Measurements from ENCODE around the gene HMCN2. TPM values are rescaled to one million over a fixed set of nuclear protein-coding genes. Genes with fewer than 3 reads are reported as not detected.

Gene HMCN2
- polyA plus RNA-seq, 2 of the 4 experiments (the other 2 are of a cell fraction) = 0.01 TPM; not detected in 1

DNA sequence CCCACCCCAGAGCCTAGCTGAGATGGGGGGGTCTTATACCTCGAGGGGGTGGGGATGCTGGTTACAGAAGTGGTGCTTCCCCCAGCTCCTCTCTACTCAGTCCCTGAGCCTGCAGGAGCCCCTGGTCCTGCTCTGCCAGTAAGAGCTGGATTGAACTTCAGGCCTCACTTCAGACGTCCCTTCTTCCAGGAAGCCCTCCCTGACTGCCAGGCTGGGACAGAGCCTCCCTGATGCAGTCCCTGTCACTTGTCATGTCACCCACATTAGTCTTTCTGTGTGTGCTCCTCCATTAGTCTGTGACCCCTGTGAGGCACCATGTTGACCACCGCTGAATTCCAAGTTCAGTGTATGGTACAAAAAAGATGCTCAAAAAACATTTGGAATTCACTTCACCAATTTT is 100.5 kb downstream of the HMCN2 start:
- POLR2A ChIA-PET = no interaction called here
- ATAC-seq = no peak

DNA sequence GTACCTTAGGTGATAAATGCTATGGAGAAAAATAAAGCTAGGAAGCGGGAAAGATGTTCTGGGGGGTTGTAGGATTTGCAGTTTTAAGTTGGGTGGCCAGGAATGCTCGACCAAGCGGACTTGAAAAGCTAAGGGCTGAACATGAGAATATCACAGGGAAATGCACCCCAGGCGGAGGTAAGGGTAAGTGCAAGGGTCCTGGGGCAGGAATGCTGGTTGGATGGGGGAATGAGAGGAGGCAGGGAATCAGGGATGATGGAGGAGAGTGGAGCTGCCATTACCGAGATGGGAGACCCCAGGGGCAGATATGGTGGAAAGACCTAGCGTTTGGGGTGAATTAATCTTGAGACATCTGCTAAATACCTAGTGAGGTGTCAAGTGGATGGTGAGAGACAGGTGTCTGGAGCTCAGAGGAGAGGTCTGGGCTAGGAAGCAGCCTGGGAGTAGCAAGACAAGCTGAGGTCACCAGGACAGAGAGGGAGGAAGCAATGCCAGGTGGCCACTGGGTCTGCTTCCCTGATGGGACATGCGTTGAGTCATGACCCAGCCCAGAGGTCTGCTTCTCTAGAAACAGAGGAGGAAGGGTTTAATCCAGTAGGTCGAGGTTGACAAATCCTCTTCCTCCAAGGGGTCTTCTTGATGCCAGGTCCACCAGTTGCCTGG is 101.5 kb downstream of the HMCN2 start:
- no peak for FAIRE-seq
- WGBS (ENCODE audit: missing lambda C conversion rate) = 55% methylated on average over 8 of the region's 8 CpGs

More for the DNA sequence above, 100.5 kb downstream of the HMCN2 start:
- no peak overlapping the region for H3K27ac ChIP-seq
- no peak overlapping the region for H3K4me3 ChIP-seq
- TF ChIP-seq ZFP36 (IDR thresholded peaks at IDR 0.05; ENCODE audit: borderline replicate concordance, partially characterized antibody) = peak; percentile 91
- no peak for TF ChIP-seq GATA3 (IDR thresholded peaks at IDR 0.05; ENCODE audit: borderline replicate concordance)
- no peaks in the 10 kb centered on the region for H3K9me3 ChIP-seq
- CTCF ChIA-PET = interaction anchor here (0.7 to 2.8 kb wide), 3 partner anchors 23 to 341 kb away, joined by 3 to 7 read pairs (median 4); no protein-coding TSS in a partner anchor
- H3K4me2 ChIP-seq = no peak overlapping the region
- DNase-seq (ENCODE audit: low read depth in 1 of 2, low spot score in 1 of 2) (no peak), FAIRE-seq (no peak)
- 77% methylated on average over 2 of the region's 3 CpGs for WGBS (ENCODE audit: missing lambda C conversion rate)
- no peaks in the 10 kb centered on the region for H3K4me1 ChIP-seq

DNA sequence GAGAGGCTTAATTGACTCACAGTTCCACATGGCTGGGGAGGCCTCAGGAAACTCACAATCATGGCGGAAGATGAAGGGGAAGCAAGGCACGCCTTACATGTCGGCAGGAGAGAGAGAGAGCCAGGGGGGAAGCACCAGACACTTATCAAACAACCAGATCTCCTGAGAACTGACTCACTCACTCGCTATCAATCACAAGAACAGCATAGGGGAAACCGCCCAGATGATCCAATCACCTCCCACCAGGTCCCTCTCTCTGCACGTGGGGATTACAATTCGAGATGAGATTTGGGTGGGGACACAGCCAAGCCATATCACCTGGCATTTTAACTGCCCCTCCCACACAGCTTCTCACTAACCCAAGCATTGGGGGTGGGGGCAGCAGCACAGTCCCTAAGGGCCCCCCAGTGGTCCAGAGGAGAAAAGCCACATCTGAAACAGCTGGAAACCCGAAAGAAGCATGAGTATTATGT is 103.1 kb downstream of the HMCN2 start:
- Histone ChIP-seq H3K27ac (no peak overlapping the region), H3K4me1 (no peaks in the 10 kb centered on the region), H3K4me2 (no peak overlapping the region), H3K4me3 (no peak overlapping the region), H3K9me3 (no peaks in the 10 kb centered on the region)
- DNase-seq (ENCODE audit: low read depth in 1 of 2, low spot score in 1 of 2) = peak in 1 of 2 experiments; percentile 23
- ChIA-PET POLR2A (no interaction called here), CTCF (interaction anchor here (1.4 kb wide), 1 partner anchor 64 kb away, joined by 3 read pairs; no protein-coding TSS in a partner anchor)
- peak; percentile 57 to 65; a peak in 4 of 6 replicates for ATAC-seq
- 50% methylated on average over 8 of the region's 8 CpGs for WGBS (ENCODE audit: missing lambda C conversion rate)
- FAIRE-seq = no peak
- TF ChIP-seq NPAS2 (CRISPR knock-in tag; IDR thresholded peaks at IDR 0.05; ENCODE audit: borderline replicate concordance) = no peak
- TF ChIP-seq, protein P1, sequence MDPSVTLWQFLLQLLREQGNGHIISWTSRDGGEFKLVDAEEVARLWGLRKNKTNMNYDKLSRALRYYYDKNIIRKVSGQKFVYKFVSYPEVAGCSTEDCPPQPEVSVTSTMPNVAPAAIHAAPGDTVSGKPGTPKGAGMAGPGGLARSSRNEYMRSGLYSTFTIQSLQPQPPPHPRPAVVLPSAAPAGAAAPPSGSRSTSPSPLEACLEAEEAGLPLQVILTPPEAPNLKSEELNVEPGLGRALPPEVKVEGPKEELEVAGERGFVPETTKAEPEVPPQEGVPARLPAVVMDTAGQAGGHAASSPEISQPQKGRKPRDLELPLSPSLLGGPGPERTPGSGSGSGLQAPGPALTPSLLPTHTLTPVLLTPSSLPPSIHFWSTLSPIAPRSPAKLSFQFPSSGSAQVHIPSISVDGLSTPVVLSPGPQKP (IDR thresholded peaks at IDR 0.05; ENCODE audit: low read depth, low read length) = no peak
- peak; percentile 23; a peak in 2 of 5 replicates for TF ChIP-seq RAD21 (conservative IDR thresholded peaks at IDR 0.05 in 1 of 2, IDR thresholded peaks at IDR 0.05 in 1 of 2)
- no peak for TF ChIP-seq KDM1A (IDR thresholded peaks at IDR 0.05; ENCODE audit: low read depth)
- TF ChIP-seq, protein P2, sequence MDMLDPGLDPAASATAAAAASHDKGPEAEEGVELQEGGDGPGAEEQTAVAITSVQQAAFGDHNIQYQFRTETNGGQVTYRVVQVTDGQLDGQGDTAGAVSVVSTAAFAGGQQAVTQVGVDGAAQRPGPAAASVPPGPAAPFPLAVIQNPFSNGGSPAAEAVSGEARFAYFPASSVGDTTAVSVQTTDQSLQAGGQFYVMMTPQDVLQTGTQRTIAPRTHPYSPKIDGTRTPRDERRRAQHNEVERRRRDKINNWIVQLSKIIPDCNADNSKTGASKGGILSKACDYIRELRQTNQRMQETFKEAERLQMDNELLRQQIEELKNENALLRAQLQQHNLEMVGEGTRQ (IDR thresholded peaks at IDR 0.05) = no peak
- no peak for TF ChIP-seq BHLHE40 (IDR thresholded peaks at IDR 0.05; ENCODE audit: low read depth, low read length)
- TF ChIP-seq, protein P3, sequence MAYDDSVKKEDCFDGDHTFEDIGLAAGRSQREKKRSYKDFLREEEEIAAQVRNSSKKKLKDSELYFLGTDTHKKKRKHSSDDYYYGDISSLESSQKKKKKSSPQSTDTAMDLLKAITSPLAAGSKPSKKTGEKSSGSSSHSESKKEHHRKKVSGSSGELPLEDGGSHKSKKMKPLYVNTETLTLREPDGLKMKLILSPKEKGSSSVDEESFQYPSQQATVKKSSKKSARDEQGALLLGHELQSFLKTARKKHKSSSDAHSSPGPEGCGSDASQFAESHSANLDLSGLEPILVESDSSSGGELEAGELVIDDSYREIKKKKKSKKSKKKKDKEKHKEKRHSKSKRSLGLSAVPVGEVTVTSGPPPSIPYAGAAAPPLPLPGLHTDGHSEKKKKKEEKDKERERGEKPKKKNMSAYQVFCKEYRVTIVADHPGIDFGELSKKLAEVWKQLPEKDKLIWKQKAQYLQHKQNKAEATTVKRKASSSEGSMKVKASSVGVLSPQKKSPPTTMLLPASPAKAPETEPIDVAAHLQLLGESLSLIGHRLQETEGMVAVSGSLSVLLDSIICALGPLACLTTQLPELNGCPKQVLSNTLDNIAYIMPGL (CRISPR knock-in tag; IDR thresholded peaks at IDR 0.05; ENCODE audit: borderline replicate concordance) = no peak
- no peak for TF ChIP-seq CEBPB (IDR thresholded peaks at IDR 0.05)
- TF ChIP-seq ZNF302 (CRISPR knock-in tag; IDR thresholded peaks at IDR 0.05) = no peak
- no peak for TF ChIP-seq ESRRA (IDR thresholded peaks at IDR 0.05; ENCODE audit: borderline replicate concordance, low read length)

More for the DNA sequence above, 101.5 kb downstream of the HMCN2 start:
- H3K27ac ChIP-seq = no peak overlapping the region
- CTCF ChIA-PET = interaction anchor here (0.8 to 1.5 kb wide), 4 partner anchors 9 to 302 kb away, joined by 3 to 5 read pairs (median 4); no protein-coding TSS in a partner anchor
- no peak overlapping the region for H3K4me2 ChIP-seq
- DNase-seq (ENCODE audit: low read depth in 1 of 2, low spot score in 1 of 2) (no peak), ATAC-seq (no peak)
- no peaks in the 10 kb centered on the region for H3K4me1 ChIP-seq
- POLR2A ChIA-PET = no interaction called here
- TF ChIP-seq HOXB5 (CRISPR knock-in tag; IDR thresholded peaks at IDR 0.05) (no peak), EHF (CRISPR knock-in tag; IDR thresholded peaks at IDR 0.05) (no peak), ESRRA (IDR thresholded peaks at IDR 0.05; ENCODE audit: borderline replicate concordance, low read length) (no peak), RCOR1 (IDR thresholded peaks at IDR 0.05; ENCODE audit: low read depth, low read length) (no peak), ZC3H11A (IDR thresholded peaks at IDR 0.05) (no peak), HOXB13 (CRISPR knock-in tag; IDR thresholded peaks at IDR 0.05; ENCODE audit: low read depth) (no peak), FOXS1 (CRISPR knock-in tag; IDR thresholded peaks at IDR 0.05) (no peak), HOXA7 (CRISPR knock-in tag; IDR thresholded peaks at IDR 0.05) (no peak), GATA3 (IDR thresholded peaks at IDR 0.05; ENCODE audit: borderline replicate concordance) (no peak)
- TF ChIP-seq, protein P4, sequence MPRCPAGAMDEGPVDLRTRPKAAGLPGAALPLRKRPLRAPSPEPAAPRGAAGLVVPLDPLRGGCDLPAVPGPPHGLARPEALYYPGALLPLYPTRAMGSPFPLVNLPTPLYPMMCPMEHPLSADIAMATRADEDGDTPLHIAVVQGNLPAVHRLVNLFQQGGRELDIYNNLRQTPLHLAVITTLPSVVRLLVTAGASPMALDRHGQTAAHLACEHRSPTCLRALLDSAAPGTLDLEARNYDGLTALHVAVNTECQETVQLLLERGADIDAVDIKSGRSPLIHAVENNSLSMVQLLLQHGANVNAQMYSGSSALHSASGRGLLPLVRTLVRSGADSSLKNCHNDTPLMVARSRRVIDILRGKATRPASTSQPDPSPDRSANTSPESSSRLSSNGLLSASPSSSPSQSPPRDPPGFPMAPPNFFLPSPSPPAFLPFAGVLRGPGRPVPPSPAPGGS (IDR thresholded peaks at IDR 0.05) = no peak
- TF ChIP-seq, protein P5, sequence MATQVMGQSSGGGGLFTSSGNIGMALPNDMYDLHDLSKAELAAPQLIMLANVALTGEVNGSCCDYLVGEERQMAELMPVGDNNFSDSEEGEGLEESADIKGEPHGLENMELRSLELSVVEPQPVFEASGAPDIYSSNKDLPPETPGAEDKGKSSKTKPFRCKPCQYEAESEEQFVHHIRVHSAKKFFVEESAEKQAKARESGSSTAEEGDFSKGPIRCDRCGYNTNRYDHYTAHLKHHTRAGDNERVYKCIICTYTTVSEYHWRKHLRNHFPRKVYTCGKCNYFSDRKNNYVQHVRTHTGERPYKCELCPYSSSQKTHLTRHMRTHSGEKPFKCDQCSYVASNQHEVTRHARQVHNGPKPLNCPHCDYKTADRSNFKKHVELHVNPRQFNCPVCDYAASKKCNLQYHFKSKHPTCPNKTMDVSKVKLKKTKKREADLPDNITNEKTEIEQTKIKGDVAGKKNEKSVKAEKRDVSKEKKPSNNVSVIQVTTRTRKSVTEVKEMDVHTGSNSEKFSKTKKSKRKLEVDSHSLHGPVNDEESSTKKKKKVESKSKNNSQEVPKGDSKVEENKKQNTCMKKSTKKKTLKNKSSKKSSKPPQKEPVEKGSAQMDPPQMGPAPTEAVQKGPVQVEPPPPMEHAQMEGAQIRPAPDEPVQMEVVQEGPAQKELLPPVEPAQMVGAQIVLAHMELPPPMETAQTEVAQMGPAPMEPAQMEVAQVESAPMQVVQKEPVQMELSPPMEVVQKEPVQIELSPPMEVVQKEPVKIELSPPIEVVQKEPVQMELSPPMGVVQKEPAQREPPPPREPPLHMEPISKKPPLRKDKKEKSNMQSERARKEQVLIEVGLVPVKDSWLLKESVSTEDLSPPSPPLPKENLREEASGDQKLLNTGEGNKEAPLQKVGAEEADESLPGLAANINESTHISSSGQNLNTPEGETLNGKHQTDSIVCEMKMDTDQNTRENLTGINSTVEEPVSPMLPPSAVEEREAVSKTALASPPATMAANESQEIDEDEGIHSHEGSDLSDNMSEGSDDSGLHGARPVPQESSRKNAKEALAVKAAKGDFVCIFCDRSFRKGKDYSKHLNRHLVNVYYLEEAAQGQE (IDR thresholded peaks at IDR 0.05) = no peak
- TF ChIP-seq, protein P1 (IDR thresholded peaks at IDR 0.05; ENCODE audit: low read depth, low read length) = no peak
- no peaks in the 10 kb centered on the region for H3K9me3 ChIP-seq
- H3K4me3 ChIP-seq = no peak overlapping the region
